Liver (tissue), 9 donors: Measurements from ENCODE around the gene BAHD1. TPM values are rescaled to one million over a fixed set of nuclear protein-coding genes. Genes with fewer than 3 reads are reported as not detected.
A peak's percentile ranks its signal among the peaks of the same experiment; 100 is the strongest.

Experiments
- DNase-seq: peaks from one replicate; pipeline ENCODE4 v3.0.0-alpha.2; 2017; ENCODE audit warnings: low spot score
- H3K27ac ChIP-seq, 2 donors: one replicate each; pipeline ENCODE4 v1.7.0; 2013; ENCODE audit warnings: inconsistent platforms in 2 of 2, low read length in 2 of 2, control low read depth in 1 of 2, low read depth in 1 of 2, mild to moderate bottlenecking in 1 of 2
- H3K27me3 ChIP-seq, 4 donors: one replicate each; pipeline versions ENCODE4 v1.6.1 to v1.7.0; 2013; ENCODE audit warnings: low read length in 3 of 4, inconsistent platforms in 1 of 4, mild to moderate bottlenecking in 1 of 4, moderate library complexity in 1 of 4; ENCODE audit not compliant: control insufficient read depth in 4 of 4, insufficient read depth in 4 of 4
- H3K36me3 ChIP-seq, 4 donors: one replicate each; pipeline versions ENCODE4 v1.6.1 to v1.7.0; 2013; ENCODE audit warnings: low read length in 3 of 4, mild to moderate bottlenecking in 3 of 4, low read depth in 1 of 4, moderate library complexity in 1 of 4; ENCODE audit not compliant: control insufficient read depth in 4 of 4, insufficient read depth in 3 of 4
- H3K4me1 ChIP-seq, 4 donors: one replicate each; pipeline versions ENCODE4 v1.6.1 to v1.7.0; 2013; ENCODE audit warnings: low read length in 3 of 4, mild to moderate bottlenecking in 3 of 4, moderate library complexity in 1 of 4; ENCODE audit not compliant: control insufficient read depth in 4 of 4, insufficient read depth in 4 of 4
- H3K4me3 ChIP-seq, 3 donors: one replicate each; pipeline versions ENCODE4 v1.6.1 to v1.7.0; 2013; ENCODE audit warnings: low read length in 3 of 3, control low read depth in 1 of 3, low read depth in 1 of 3, mild to moderate bottlenecking in 1 of 3
- H3K9ac ChIP-seq, 2 donors: one replicate each; pipeline ENCODE4 v1.7.0; 2013; ENCODE audit warnings: low read length in 2 of 2, mild to moderate bottlenecking in 2 of 2, moderate library complexity in 2 of 2, control low read depth in 1 of 2, low read depth in 1 of 2
- H3K9me3 ChIP-seq, 4 donors: one replicate each; pipeline versions ENCODE4 v1.6.1 to v1.7.0; 2013; ENCODE audit warnings: low read length in 3 of 4; ENCODE audit not compliant: control insufficient read depth in 4 of 4
- EGR1 ChIP-seq, 2 donors: IDR thresholded peaks; 2 replicates each; pipeline ENCODE4 v1.6.1; 2016 to 2018; ENCODE audit warnings: antibody characterized with exemption in 2 of 2, low read depth in 2 of 2
- HNF4A ChIP-seq, 2 donors: conservative IDR thresholded peaks; 2 replicates each; pipeline ENCODE4 v1.6.1; 2016; ENCODE audit warnings: antibody characterized with exemption in 2 of 2, mild to moderate bottlenecking in 2 of 2
- HNF4G ChIP-seq: IDR thresholded peaks from 2 replicates; pipeline ENCODE4 v1.6.1; 2016; ENCODE audit warnings: antibody characterized with exemption
- NR2F2 ChIP-seq: IDR thresholded peaks from 2 replicates; pipeline ENCODE4 v1.6.1; 2016; ENCODE audit warnings: antibody characterized with exemption
- RAD21 ChIP-seq, 2 donors: IDR thresholded peaks; 2 replicates each; pipeline ENCODE4 v1.6.1; 2016; ENCODE audit warnings: antibody characterized with exemption in 2 of 2, mild to moderate bottlenecking in 2 of 2
- RXRA ChIP-seq, 2 donors: IDR thresholded peaks; 2 replicates each; pipeline ENCODE4 v1.6.1; 2017 to 2018; ENCODE audit warnings: antibody characterized with exemption in 2 of 2, mild to moderate bottlenecking in 1 of 2
- YY1 ChIP-seq: IDR thresholded peaks from 2 replicates; pipeline ENCODE4 v1.6.1; 2016; ENCODE audit warnings: antibody characterized with exemption, mild to moderate bottlenecking
- WGBS: extraction: QIAGEN DNeasy Blood & Tissue Kit; methylation state at CpG from one replicate; pipeline ENCODE4 v1.1.7; 2013; 5-methylcytosine and 5-hydroxymethylcytosine counted together
- polyA plus RNA-seq, 2 donors: library from polyadenylated mRNA; stranded (reverse) in 1 of 2; unstranded in 1 of 2; fragments of 200-250 nt in 1 of 2; fragments of >200 nt in 1 of 2; fragmentation: Nextera tagmentation in 1 of 2; extraction: Ambion mirVana in 1 of 2; gene quantifications; one replicate each; pipeline versions ENCODE4 v1.2.1 to v1.2.3, GENCODE V29; 2013 to 2015
- total RNA-seq, 2 donors: library from RNA; depleted of rRNA; stranded (reverse); fragments of >200 nt; gene quantifications; one replicate each; pipeline ENCODE4 v1.2.3, GENCODE V29; 2014
- TF ChIP-seq, protein P1 (sequence below): fragments of 150-350 bp; IDR thresholded peaks from 2 replicates; pipeline ENCODE4 v1.5.1; 2017; ENCODE audit warnings: improper control_type of control experiment, low read depth, low read length; ENCODE audit not compliant: missing input control
- TF ChIP-seq, protein P2 (sequence below): IDR thresholded peaks from 2 replicates; pipeline ENCODE4 v1.6.1; 2016; ENCODE audit warnings: antibody characterized with exemption
- TF ChIP-seq, protein P3 (sequence below): IDR thresholded peaks from 2 replicates; pipeline ENCODE4 v1.6.1; 2016; ENCODE audit warnings: antibody characterized with exemption, mild to moderate bottlenecking
- TF ChIP-seq, protein P4 (sequence below): IDR thresholded peaks from 2 replicates; pipeline ENCODE4 v1.6.1; 2016; ENCODE audit warnings: antibody characterized with exemption
- TF ChIP-seq, protein P5 (sequence below): IDR thresholded peaks from 2 replicates; pipeline ENCODE4 v1.6.1; 2016; ENCODE audit warnings: antibody characterized with exemption
- donor health status: healthy.
- donor health status: healthy.
- donor health status: healthy.
- donor health status: healthy.
- donor health status: healthy.

The BAHD1 gene
- total and polyA plus RNA-seq, 4 donors = 1.8 to 8.7 (median 6.6) TPM

DNA sequence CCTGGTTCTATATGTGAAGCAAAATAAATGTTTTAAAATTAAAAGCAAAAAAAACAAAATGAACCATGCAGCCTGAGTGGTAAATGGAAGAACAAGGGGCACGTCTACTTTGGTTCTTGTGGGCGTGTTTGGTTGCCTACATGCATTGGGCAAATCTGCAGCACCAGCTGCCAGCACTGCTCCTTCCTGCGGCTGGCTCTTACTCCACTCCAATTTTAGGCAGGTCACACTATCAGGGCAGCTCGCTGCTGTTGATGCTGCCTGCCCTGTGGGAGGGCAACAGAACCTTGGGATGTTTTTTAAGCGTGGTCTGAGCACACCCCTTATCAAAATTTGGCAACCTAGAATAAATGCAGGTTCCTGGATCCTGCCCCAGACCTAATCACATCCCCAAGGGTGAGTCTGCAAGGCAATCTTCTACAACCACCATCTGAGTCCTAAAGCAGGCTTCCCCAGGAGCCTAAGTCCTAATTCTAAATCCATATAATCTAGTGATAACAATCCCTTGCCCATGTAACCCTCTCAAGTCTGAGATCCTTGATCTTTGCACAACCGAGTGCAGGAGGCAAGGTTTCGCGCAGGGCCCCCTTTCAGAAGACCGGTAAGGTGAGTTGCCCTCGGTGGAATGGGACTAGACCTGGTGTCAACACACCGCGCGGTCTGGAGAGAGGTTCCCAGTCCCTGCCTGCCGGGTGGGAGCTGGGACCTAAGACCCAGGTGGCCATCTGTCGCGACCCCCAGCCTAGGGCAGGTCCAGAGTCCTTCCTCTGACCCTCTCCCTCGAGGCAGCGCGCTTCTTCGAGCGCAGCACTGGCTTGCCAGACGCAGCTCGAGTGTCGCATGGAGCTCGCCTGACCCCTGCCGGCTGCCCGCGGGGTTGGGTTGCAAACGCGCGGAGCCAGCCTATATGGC lies 19.3 kb upstream of the BAHD1 start:
- Histone ChIP-seq H3K9ac (no peak overlapping the region), H3K36me3 (peaks cover 0 to 14% (median 5%) of the 10 kb centered on the region in 4 donors), H3K4me3 (peak overlapping the region in 1 of 3 donors; percentile 11), H3K27ac (no peak overlapping the region), H3K27me3 (no peaks in the 10 kb centered on the region), H3K9me3 (no peaks in the 10 kb centered on the region), H3K4me1 (peaks cover 7 to 24% (median 21%) of the 10 kb centered on the region in 4 donors)
- DNase-seq = peak; percentile 89
- WGBS = 8% methylated on average over 31 of the region's 31 CpGs
- TF ChIP-seq YY1 (peak; percentile 13), RXRA (IDR thresholded peaks at IDR 0.05) (peak in 1 of 2 donors; percentile 12), HNF4A (conservative IDR thresholded peaks at IDR 0.05) (peak in 1 of 2 donors; percentile 16), RAD21 (IDR thresholded peaks at IDR 0.05) (peak; percentile 93 to 94)
- TF ChIP-seq, protein P1, sequence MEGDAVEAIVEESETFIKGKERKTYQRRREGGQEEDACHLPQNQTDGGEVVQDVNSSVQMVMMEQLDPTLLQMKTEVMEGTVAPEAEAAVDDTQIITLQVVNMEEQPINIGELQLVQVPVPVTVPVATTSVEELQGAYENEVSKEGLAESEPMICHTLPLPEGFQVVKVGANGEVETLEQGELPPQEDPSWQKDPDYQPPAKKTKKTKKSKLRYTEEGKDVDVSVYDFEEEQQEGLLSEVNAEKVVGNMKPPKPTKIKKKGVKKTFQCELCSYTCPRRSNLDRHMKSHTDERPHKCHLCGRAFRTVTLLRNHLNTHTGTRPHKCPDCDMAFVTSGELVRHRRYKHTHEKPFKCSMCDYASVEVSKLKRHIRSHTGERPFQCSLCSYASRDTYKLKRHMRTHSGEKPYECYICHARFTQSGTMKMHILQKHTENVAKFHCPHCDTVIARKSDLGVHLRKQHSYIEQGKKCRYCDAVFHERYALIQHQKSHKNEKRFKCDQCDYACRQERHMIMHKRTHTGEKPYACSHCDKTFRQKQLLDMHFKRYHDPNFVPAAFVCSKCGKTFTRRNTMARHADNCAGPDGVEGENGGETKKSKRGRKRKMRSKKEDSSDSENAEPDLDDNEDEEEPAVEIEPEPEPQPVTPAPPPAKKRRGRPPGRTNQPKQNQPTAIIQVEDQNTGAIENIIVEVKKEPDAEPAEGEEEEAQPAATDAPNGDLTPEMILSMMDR = peak; percentile 96
- TF ChIP-seq, protein P2, sequence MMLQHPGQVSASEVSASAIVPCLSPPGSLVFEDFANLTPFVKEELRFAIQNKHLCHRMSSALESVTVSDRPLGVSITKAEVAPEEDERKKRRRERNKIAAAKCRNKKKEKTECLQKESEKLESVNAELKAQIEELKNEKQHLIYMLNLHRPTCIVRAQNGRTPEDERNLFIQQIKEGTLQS = no peak
- TF ChIP-seq, protein P3, sequence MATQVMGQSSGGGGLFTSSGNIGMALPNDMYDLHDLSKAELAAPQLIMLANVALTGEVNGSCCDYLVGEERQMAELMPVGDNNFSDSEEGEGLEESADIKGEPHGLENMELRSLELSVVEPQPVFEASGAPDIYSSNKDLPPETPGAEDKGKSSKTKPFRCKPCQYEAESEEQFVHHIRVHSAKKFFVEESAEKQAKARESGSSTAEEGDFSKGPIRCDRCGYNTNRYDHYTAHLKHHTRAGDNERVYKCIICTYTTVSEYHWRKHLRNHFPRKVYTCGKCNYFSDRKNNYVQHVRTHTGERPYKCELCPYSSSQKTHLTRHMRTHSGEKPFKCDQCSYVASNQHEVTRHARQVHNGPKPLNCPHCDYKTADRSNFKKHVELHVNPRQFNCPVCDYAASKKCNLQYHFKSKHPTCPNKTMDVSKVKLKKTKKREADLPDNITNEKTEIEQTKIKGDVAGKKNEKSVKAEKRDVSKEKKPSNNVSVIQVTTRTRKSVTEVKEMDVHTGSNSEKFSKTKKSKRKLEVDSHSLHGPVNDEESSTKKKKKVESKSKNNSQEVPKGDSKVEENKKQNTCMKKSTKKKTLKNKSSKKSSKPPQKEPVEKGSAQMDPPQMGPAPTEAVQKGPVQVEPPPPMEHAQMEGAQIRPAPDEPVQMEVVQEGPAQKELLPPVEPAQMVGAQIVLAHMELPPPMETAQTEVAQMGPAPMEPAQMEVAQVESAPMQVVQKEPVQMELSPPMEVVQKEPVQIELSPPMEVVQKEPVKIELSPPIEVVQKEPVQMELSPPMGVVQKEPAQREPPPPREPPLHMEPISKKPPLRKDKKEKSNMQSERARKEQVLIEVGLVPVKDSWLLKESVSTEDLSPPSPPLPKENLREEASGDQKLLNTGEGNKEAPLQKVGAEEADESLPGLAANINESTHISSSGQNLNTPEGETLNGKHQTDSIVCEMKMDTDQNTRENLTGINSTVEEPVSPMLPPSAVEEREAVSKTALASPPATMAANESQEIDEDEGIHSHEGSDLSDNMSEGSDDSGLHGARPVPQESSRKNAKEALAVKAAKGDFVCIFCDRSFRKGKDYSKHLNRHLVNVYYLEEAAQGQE = no peak
- TF ChIP-seq, protein P4, sequence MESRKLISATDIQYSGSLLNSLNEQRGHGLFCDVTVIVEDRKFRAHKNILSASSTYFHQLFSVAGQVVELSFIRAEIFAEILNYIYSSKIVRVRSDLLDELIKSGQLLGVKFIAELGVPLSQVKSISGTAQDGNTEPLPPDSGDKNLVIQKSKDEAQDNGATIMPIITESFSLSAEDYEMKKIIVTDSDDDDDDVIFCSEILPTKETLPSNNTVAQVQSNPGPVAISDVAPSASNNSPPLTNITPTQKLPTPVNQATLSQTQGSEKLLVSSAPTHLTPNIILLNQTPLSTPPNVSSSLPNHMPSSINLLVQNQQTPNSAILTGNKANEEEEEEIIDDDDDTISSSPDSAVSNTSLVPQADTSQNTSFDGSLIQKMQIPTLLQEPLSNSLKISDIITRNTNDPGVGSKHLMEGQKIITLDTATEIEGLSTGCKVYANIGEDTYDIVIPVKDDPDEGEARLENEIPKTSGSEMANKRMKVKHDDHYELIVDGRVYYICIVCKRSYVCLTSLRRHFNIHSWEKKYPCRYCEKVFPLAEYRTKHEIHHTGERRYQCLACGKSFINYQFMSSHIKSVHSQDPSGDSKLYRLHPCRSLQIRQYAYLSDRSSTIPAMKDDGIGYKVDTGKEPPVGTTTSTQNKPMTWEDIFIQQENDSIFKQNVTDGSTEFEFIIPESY = no peak

DNA sequence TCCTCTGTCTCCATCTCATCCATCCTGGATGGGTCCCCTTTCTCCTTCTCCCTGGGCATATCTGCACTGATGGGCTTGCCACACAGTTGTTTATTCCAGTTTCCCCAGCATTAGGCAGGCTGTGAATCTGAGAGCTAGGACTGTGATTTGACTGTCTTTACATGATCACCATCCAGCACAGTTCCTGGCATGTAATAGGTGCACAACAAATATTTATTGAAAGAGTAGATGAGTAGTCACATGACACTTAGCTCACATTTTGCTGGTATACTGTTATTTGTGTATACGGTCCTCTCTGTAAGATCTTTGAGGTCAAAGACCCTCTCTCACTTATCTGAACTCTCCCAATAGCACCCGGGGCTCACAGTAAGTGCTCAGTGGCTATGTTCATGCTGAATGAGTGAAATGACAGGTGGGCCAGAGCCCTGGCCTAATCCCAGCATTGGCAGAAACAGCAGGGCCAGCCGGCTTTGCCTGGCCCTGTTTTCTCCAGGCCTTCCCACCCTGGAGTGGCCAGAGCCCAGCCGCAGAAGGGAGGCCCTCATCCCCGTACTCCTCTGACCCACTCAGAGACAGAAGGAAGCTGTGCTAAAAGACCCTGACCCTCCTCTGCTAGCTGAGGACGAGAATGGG lies 16.2 kb upstream of the BAHD1 start:
- H3K9me3 ChIP-seq = no peaks in the 10 kb centered on the region
- H3K27ac ChIP-seq = no peak overlapping the region
- H3K4me1 ChIP-seq = peaks cover 7 to 24% (median 21%) of the 10 kb centered on the region in 4 donors
- no peaks in the 10 kb centered on the region for H3K36me3 ChIP-seq
- no peak for TF ChIP-seq HNF4A (conservative IDR thresholded peaks at IDR 0.05)
- TF ChIP-seq YY1 = no peak
- no peak for TF ChIP-seq HNF4G
- TF ChIP-seq, protein P5, sequence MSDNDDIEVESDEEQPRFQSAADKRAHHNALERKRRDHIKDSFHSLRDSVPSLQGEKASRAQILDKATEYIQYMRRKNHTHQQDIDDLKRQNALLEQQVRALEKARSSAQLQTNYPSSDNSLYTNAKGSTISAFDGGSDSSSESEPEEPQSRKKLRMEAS = no peak
- TF ChIP-seq, protein P4 = no peak
- TF ChIP-seq NR2F2 = no peak
- TF ChIP-seq, protein P3 = no peak
- TF ChIP-seq EGR1 (IDR thresholded peaks at IDR 0.05; ENCODE audit: low read depth in 2 of 2) = no peak
- H3K9ac ChIP-seq = no peak overlapping the region
- H3K27me3 ChIP-seq = no peaks in the 10 kb centered on the region
- H3K4me3 ChIP-seq = no peak overlapping the region
- WGBS = 90% methylated on average over 6 of the region's 6 CpGs
- DNase-seq = no peak
